HG03135 (cell line): ENCODE results near the gene RFNG.

Source experiments
- ATAC-seq: cut with Tn5 transposase; IDR thresholded peaks from one replicate; pipeline ENCODE4 v1.9.1; 2021; ENCODE audit warnings: mild to moderate bottlenecking, moderate library complexity; ENCODE audit not compliant: unreplicated experiment

The RFNG gene

GRCh38 chr17:82004517-82005455 lies 46.8 kb downstream of the RFNG start:
- ATAC-seq: no peak

DNA sequence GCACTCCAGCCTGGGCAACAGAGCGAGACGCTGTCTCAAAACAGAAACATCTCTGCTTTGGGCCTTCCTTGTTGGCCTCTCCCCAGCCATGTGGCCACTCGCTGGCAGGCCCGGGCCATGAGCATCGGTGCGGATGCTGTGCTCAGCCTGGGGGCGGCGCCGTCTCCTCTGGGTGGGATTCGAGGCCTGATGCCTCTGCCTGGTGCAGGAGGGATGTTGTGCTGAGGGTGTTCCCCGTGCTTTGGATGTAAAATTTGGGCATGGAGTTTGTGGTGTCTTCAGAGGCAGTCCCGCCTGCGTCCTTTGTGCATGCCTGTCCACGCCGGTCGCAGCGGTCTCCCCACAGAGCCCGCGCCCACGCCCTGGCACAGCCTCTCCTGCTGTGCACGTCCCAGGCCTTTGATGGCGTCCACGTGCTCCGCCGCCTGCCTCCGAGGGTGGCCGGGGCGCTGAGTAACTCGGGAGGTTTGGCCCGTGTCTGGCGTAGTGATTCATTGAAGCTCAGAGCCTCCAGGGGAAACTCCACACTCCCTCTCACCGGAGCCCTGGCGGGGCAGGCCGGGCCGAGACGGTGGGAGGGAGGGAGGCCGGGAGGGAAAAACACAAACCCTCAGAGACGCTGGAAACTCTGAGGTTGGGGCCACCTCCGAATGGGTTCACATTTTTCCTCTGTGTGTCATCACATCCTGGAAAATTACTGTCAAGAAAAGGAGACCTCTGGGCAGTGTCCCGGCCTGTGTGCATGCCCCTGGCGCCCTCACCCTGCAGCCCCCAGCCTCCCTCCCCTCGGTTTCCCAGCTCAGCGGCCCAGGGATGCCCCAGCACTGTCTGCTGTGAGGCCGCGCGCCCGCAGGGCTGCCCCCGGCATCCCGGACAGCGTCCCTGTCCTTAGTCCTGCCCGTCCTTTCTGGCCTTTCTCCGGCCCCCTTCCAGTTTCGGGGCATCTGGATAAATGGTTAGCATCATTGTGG lies 47.9 kb downstream of the RFNG start:
- ATAC-seq: no peak

DNA sequence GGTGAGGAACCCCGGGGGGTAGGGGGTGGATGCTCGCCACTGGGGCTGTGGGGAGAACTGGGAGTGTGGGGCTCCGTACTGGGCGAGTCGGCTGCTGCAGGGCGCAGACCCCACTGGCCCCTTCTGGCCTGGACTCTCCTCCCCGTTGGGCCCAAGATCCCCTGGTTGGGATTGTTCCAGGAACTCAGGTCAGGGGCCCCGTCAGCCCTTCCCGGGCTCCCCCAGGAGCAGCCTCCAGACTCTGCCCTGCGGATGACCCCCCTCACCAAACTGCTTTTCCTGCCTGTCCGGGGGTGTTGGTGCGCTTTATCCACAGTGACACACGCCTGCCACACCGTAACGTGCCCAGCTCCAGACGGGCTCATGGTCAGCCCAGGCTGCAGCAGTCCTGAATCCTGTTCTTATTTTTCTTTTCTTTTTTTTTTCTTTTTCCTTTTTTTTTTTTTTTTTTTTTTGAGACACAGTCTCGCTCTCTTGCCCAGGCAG lies 50.0 kb downstream of the RFNG start:
- ATAC-seq: no peak

DNA sequence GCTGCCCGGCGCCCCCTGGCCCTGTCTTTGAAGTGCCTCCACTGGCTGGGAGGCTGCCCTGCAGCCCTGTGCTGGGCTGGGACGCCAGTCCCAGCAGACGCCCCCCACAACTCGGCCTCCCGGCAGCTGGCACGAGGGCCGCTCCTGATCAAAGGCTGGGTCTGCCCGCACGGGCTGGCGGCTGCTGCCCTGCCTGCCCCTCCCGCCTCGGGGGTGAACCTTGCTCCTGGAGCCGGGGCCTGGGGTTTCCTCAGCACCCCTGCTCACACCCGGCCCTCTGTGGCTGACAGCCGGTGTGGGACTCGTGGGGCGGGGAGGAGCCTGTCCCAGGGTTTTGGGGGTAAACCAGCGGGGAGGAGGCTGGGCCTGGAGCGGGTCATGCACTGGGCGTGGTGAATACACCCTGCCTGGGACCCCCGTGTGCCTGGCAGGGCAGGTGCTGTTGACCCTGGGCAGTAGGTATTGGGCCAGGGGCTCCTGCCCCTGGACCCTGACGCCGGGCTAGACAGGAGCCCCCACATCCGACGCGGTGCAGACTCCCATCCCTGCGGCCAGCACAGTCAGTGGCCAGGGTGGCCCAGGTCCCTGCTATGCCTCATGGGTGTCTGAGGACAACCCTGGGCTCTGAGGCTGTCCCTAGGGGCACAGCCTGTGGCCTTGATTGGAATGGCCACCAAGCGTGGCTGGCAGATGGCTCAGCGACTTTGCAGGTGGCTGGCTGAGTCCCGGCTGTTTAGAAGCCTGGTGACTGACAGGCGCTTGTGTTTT lies 50.6 kb downstream of the RFNG start:
- no peak for ATAC-seq

- ATAC-seq: no peak
These were observed 51.4 kb downstream of the RFNG start for GRCh38 chr17:81999976-82000802.

DNA sequence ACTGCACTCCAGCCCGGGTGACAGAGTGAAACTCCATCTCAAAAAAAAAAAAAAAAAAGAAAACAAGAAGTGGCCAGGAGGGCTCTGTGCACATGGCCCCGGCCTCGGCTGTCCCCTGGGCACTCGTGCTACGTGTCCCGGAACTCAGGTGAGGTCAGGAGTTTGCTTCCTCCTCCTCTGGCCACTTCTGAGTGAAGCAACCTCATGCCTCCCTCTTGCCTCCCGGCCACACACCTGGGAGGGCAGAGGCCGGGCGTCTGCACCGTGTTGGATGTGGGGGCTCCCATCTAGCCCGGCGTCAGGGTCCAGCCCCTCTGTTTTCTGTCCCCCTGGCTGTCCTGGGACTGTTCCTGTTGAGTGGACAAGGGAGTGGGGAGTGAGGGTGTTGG lies 52.0 kb downstream of the RFNG start:
- no peak for ATAC-seq

DNA sequence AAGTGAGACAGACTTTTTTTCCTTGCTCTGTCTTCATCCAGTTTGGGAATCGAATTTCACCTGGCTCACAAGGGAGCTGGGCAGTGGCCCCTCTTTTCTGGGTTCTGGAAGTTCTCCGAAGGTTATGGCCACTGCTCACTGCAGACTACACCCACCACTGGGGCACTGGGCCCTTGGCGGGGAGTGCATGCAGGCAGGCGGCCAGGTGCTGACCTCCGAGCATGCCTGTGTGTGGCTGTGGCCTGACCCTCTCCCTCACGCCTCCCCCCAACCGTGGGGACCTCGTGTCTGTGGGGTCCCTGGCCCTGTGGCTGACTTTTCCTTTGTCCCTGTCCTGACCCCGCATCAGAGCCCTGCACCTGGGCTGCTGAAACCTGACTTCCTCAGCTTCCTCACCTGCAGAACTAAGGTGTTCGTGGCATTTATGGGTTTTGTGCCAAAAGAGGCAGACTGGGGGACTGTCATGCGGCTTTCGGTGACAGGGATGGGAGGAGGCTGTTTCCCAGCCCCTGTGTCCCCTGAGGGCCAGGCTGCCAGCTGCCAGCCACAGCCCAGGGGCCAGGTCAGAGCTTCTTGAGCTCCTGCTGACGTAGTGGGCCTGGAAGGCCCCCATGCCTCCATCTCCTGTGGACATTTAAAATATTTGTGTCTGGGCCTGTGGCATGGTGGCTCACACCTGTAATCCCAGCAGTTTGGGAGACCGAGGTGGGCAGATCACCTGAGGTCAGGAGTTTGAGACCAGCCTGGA lies 52.7 kb downstream of the RFNG start:
- ATAC-seq: no peak

DNA sequence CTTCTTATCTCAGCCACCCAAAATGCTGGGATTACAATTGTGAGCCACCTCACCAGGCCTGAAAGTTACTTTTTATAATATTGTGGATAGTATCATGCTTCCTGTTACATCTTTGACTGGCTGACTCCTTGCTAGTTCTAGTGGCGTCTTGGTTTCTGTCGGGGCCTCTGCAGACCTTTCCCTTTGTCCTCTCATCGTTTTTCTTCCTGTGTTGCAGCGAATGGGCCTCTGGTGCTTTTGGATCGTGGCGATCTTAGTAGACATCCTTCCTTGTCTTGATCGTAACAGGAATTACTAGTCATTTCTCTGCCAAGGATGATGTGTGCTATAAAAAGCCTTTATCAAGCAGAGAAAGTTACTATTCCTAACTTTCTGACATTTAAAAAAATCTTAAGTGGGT lies 53.4 kb downstream of the RFNG start:
- ATAC-seq: no peak
